Measurements from ENCODE around the gene SDCCAG8.

The SDCCAG8 gene

GRCh38 chr1:243488459-243489157 lies 232.8 kb downstream of the SDCCAG8 start:
- DNase-seq, result no peak

- no peak for DNase-seq
These were observed 233.3 kb downstream of the SDCCAG8 start for GRCh38 chr1:243489158-243489527.

- no peak for DNase-seq
These were observed 234.1 kb downstream of the SDCCAG8 start for GRCh38 chr1:243489681-243490546.

GRCh38 chr1:243490748-243491686 lies 235.2 kb downstream of the SDCCAG8 start:
- DNase-seq, result peak; percentile 75

- DNase-seq, result no peak
These were observed 237.6 kb downstream of the SDCCAG8 start for GRCh38 chr1:243493156-243494129.

GRCh38 chr1:243494741-243495431 lies 239.0 kb downstream of the SDCCAG8 start:
- DNase-seq, result no peak

GRCh38 chr1:243495442-243496186 lies 239.8 kb downstream of the SDCCAG8 start:
- peak; percentile 47 for DNase-seq

- DNase-seq, result no peak
These were observed 240.4 kb downstream of the SDCCAG8 start for GRCh38 chr1:243496187-243496646.

GRCh38 chr1:243496806-243497205 lies 241.0 kb downstream of the SDCCAG8 start:
- no peak for DNase-seq

- no peak for DNase-seq
These were observed 242.3 kb downstream of the SDCCAG8 start for GRCh38 chr1:243497939-243498681.

GRCh38 chr1:243499248-243499647 lies 243.4 kb downstream of the SDCCAG8 start:
- DNase-seq, result no peak

GRCh38 chr1:243499711-243500110 lies 243.9 kb downstream of the SDCCAG8 start:
- no peak for DNase-seq

- no peak for DNase-seq
These were observed 244.7 kb downstream of the SDCCAG8 start for GRCh38 chr1:243500512-243500911.

- peak; percentile 82 for DNase-seq
These were observed 245.2 kb downstream of the SDCCAG8 start for GRCh38 chr1:243501002-243501401.

- no peak for DNase-seq
These were observed 247.3 kb downstream of the SDCCAG8 start for GRCh38 chr1:243503155-243503554.

- DNase-seq, result no peak
These were observed 250.3 kb downstream of the SDCCAG8 start for GRCh38 chr1:243505986-243506689.

- DNase-seq, result no peak
These were observed 251.3 kb downstream of the SDCCAG8 start for GRCh38 chr1:243507001-243507671.

All from fibroblast of skin of abdomen (primary cell).